Measurements from ENCODE around the gene RNF214. TPM values are rescaled to one million over a fixed set of nuclear protein-coding genes. Genes with fewer than 3 reads are reported as not detected.
A peak's percentile ranks its signal among the peaks of the same experiment; 100 is the strongest.

Gene RNF214
- total RNA-seq, 1 experiment from 2014 or later = 37.8 TPM

GRCh38 chr11:117219455-117219854 lies 13.0 kb upstream of the RNF214 start:
- no peak for TF ChIP-seq EZH2 (IDR thresholded peaks at IDR 0.05; ENCODE audit: borderline replicate concordance, low read depth, low read length, poor library complexity, severe bottlenecking)
- TF ChIP-seq CTCF (conservative IDR thresholded peaks at IDR 0.05; ENCODE audit: low read depth, low read length) = no peak
- CTCF ChIA-PET = no interaction called here
- H3K27ac ChIP-seq (ENCODE audit: low read depth, low read length, poor library complexity, severe bottlenecking) = no peak overlapping the region
- H3K4me3 ChIP-seq (ENCODE audit: low read depth, low read length, poor library complexity, severe bottlenecking) = no peak overlapping the region
- no peaks in the 10 kb centered on the region for H3K9me3 ChIP-seq (ENCODE audit: low read depth, low read length, poor library complexity, severe bottlenecking)
- peaks cover 23% of the 10 kb centered on the region for H3K4me1 ChIP-seq (ENCODE audit: insufficient read depth, low read length, poor library complexity, severe bottlenecking)
- intact Hi-C loops (cut with micrococcal nuclease; ENCODE audit: unreplicated experiment) = no loop called here
- peaks cover 10% of the 10 kb centered on the region for H3K36me3 ChIP-seq (ENCODE audit: insufficient read depth, low read length, poor library complexity, severe bottlenecking)
- POLR2A ChIA-PET (ENCODE audit: low non-redundant PET) = no interaction called here
- BruUV-seq (replicated peaks) = no TSS peak
- no peaks in the 10 kb centered on the region for H3K27me3 ChIP-seq (replicated peaks; ENCODE audit: insufficient read depth, low read depth, low read length, poor library complexity)
- no peak for DNase-seq (ENCODE audit: low spot score)

GRCh38 chr11:117219995-117220394 lies 12.5 kb upstream of the RNF214 start:
- H3K27me3 ChIP-seq (replicated peaks; ENCODE audit: insufficient read depth, low read depth, low read length, poor library complexity) = no peaks in the 10 kb centered on the region
- no TSS peak for BruUV-seq (replicated peaks)
- peaks cover 23% of the 10 kb centered on the region for H3K4me1 ChIP-seq (ENCODE audit: insufficient read depth, low read length, poor library complexity, severe bottlenecking)
- peaks cover 10% of the 10 kb centered on the region for H3K36me3 ChIP-seq (ENCODE audit: insufficient read depth, low read length, poor library complexity, severe bottlenecking)
- no peak overlapping the region for H3K4me3 ChIP-seq (ENCODE audit: low read depth, low read length, poor library complexity, severe bottlenecking)
- POLR2A ChIA-PET (ENCODE audit: low non-redundant PET) = no interaction called here
- no peak overlapping the region for H3K27ac ChIP-seq (ENCODE audit: low read depth, low read length, poor library complexity, severe bottlenecking)
- CTCF ChIA-PET = no interaction called here
- intact Hi-C loops (cut with micrococcal nuclease; ENCODE audit: unreplicated experiment) = no loop called here
- no peak for TF ChIP-seq EZH2 (IDR thresholded peaks at IDR 0.05; ENCODE audit: borderline replicate concordance, low read depth, low read length, poor library complexity, severe bottlenecking)
- TF ChIP-seq CTCF (conservative IDR thresholded peaks at IDR 0.05; ENCODE audit: low read depth, low read length) = no peak
- no peaks in the 10 kb centered on the region for H3K9me3 ChIP-seq (ENCODE audit: low read depth, low read length, poor library complexity, severe bottlenecking)
- no peak for DNase-seq (ENCODE audit: low spot score)

GRCh38 chr11:117220568-117220967 lies 11.9 kb upstream of the RNF214 start:
- Histone ChIP-seq H3K36me3 (ENCODE audit: insufficient read depth, low read length, poor library complexity, severe bottlenecking) (peaks cover 10% of the 10 kb centered on the region), H3K4me1 (ENCODE audit: insufficient read depth, low read length, poor library complexity, severe bottlenecking) (peaks cover 23% of the 10 kb centered on the region), H3K27ac (ENCODE audit: low read depth, low read length, poor library complexity, severe bottlenecking) (peak overlapping the region; percentile 71), H3K27me3 (replicated peaks; ENCODE audit: insufficient read depth, low read depth, low read length, poor library complexity) (no peaks in the 10 kb centered on the region), H3K4me3 (ENCODE audit: low read depth, low read length, poor library complexity, severe bottlenecking) (no peak overlapping the region), H3K9me3 (ENCODE audit: low read depth, low read length, poor library complexity, severe bottlenecking) (no peaks in the 10 kb centered on the region)
- TF ChIP-seq EZH2 (IDR thresholded peaks at IDR 0.05; ENCODE audit: borderline replicate concordance, low read depth, low read length, poor library complexity, severe bottlenecking) (no peak), CTCF (conservative IDR thresholded peaks at IDR 0.05; ENCODE audit: low read depth, low read length) (no peak)
- ChIA-PET POLR2A (ENCODE audit: low non-redundant PET) (no interaction called here), CTCF (no interaction called here)
- no peak for DNase-seq (ENCODE audit: low spot score)
- no TSS peak for BruUV-seq (replicated peaks)
- intact Hi-C loops (cut with micrococcal nuclease; ENCODE audit: unreplicated experiment) = no loop called here
